DND-41 (cell line): ENCODE results near the gene ANK3.

Experiments
- ATAC-seq: fragments of 200-7000 bp; cut with Tn5 transposase; 3 replicates; pipeline ENCODE4 v1.9.1; 2021; ENCODE audit warnings: low read depth; ENCODE audit not compliant: insufficient read depth
- DNase-seq: peaks from one replicate; pipeline ENCODE4 v3.0.0-alpha.2; 2020
- H2AFZ ChIP-seq: 2 replicates; pipeline ENCODE4 v1.6.0; 2012; ENCODE audit warnings: low read depth, low read length
- H3K27ac ChIP-seq: 2 replicates; pipeline ENCODE4 v1.5.1; 2012; ENCODE audit warnings: low read length, inconsistent platforms
- H3K27me3 ChIP-seq: fragments of 200-600 bp; sonication (generic); 2 replicates; pipeline ENCODE4 v1.6.0; 2012; ENCODE audit warnings: low read length, mild to moderate bottlenecking, inconsistent platforms; ENCODE audit not compliant: insufficient read depth, poor library complexity
- H3K36me3 ChIP-seq: 2 replicates; pipeline ENCODE4 v1.5.1; 2012; ENCODE audit warnings: low read length, inconsistent platforms; ENCODE audit not compliant: insufficient read depth
- H3K4me1 ChIP-seq: 2 replicates; pipeline ENCODE4 v1.5.1; 2012; ENCODE audit warnings: mild to moderate bottlenecking, low read length; ENCODE audit not compliant: insufficient read depth
- H3K4me2 ChIP-seq: 2 replicates; pipeline ENCODE4 v1.6.0; 2012; ENCODE audit warnings: mild to moderate bottlenecking, moderate library complexity, low read length, inconsistent platforms; ENCODE audit not compliant: insufficient read depth
- H3K4me3 ChIP-seq, 2 experiments: fragments of 200-600 bp in 1 of 2; shearing (Covaris generic) in 1 of 2; 2 replicates each; pipeline ENCODE4 v1.5.1; 2012 to 2016; ENCODE audit warnings: inconsistent platforms in 2 of 2, low read length in 2 of 2, mild to moderate bottlenecking in 2 of 2, low read depth in 1 of 2, moderate library complexity in 1 of 2
- H3K79me2 ChIP-seq: 2 replicates; pipeline ENCODE4 v1.6.0; 2012; ENCODE audit warnings: low read length, inconsistent platforms; ENCODE audit not compliant: insufficient read depth
- H3K9ac ChIP-seq: 2 replicates; pipeline ENCODE4 v1.6.0; 2012; ENCODE audit warnings: low read depth, mild to moderate bottlenecking, inconsistent platforms, low read length, moderate library complexity
- H3K9me3 ChIP-seq: 2 replicates; pipeline ENCODE4 v1.5.1; 2012; ENCODE audit warnings: low read length, moderate library complexity, mild to moderate bottlenecking, inconsistent platforms; ENCODE audit not compliant: insufficient read depth, severe bottlenecking
- H4K20me1 ChIP-seq: 2 replicates; pipeline ENCODE4 v1.6.0; 2012; ENCODE audit warnings: low read length; ENCODE audit not compliant: insufficient read depth
- EZH2 ChIP-seq: IDR thresholded peaks from 3 replicates; pipeline ENCODE4 v1.6.1; 2012; ENCODE audit warnings: borderline replicate concordance, low read depth, mild to moderate bottlenecking, moderate library complexity, low read length, inconsistent platforms; ENCODE audit not compliant: severe bottlenecking
- TF ChIP-seq, protein P1 (sequence below): IDR thresholded peaks from 2 replicates; pipeline ENCODE4 v1.5.1; 2012; ENCODE audit warnings: borderline replicate concordance, low read length, moderate library complexity, mild to moderate bottlenecking; ENCODE audit not compliant: poor library complexity, severe bottlenecking; ENCODE audit errors: extremely low read depth

Gene ANK3

DNA sequence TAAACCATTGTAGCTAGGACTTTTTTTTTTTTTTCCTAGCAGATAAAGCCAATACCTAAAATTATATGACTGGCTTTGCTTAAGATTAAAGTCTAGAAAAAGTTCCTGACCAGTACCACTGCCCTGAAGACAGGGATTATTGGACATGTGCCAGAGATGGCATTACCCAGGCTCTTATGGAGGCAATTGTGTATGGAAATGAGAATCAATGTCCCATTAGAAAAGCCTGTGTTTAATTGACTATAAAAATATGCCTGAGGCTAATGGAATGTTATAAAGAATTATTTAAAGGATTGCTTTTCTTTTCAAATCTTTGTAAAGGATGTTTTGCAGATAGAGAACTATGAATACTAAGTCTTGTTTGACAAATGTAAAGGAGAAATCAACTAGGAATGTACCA, 196.7 kb downstream of the ANK3 start:
- no peak overlapping the region for H3K9ac ChIP-seq
- TF ChIP-seq, protein P1, sequence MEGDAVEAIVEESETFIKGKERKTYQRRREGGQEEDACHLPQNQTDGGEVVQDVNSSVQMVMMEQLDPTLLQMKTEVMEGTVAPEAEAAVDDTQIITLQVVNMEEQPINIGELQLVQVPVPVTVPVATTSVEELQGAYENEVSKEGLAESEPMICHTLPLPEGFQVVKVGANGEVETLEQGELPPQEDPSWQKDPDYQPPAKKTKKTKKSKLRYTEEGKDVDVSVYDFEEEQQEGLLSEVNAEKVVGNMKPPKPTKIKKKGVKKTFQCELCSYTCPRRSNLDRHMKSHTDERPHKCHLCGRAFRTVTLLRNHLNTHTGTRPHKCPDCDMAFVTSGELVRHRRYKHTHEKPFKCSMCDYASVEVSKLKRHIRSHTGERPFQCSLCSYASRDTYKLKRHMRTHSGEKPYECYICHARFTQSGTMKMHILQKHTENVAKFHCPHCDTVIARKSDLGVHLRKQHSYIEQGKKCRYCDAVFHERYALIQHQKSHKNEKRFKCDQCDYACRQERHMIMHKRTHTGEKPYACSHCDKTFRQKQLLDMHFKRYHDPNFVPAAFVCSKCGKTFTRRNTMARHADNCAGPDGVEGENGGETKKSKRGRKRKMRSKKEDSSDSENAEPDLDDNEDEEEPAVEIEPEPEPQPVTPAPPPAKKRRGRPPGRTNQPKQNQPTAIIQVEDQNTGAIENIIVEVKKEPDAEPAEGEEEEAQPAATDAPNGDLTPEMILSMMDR: no peak
- no peak for TF ChIP-seq EZH2
- no peaks in the 10 kb centered on the region for H3K27me3 ChIP-seq
- H3K9me3 ChIP-seq: no peaks in the 10 kb centered on the region
- ATAC-seq (no peak), DNase-seq (no peak)
- H3K36me3 ChIP-seq: no peaks in the 10 kb centered on the region
- no peak overlapping the region for H3K4me2 ChIP-seq
- H2AFZ ChIP-seq: no peak overlapping the region
- no peaks in the 10 kb centered on the region for H3K79me2 ChIP-seq
- no peaks in the 10 kb centered on the region for H4K20me1 ChIP-seq
- no peak overlapping the region for H3K27ac ChIP-seq
- no peaks in the 10 kb centered on the region for H3K4me1 ChIP-seq
- H3K4me3 ChIP-seq: no peak overlapping the region

DNA sequence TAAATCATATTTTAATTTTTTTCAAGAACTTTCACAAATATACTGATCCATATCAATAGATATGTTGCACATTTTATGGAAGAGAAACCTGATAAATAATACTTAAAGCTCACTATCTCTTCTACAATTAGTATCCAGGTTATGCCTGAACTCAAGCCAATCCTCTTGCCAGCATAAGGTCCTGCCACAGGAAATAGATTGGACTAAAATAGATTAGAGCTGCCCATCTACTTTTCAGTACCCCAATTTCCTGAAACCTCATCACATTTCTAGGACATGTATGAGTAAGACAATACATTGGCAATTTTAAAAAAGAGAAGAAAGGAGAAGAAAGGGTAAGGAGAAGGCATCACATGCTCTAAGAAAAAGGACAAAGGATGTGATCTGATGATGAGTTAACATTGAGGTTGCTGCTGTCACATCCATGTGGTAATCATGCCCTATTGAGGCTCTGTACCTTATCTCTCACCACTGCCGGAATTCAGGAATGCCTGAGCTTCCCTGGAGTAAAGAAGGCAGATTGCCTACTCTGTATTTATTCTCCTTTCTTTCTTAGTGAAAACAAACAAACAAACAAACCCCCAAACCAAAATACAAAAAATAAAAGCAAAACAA, 199.7 kb downstream of the ANK3 start:
- no peak overlapping the region for H3K27ac ChIP-seq
- no peaks in the 10 kb centered on the region for H3K27me3 ChIP-seq
- TF ChIP-seq EZH2: no peak
- TF ChIP-seq, protein P1: no peak
- no peak overlapping the region for H3K4me3 ChIP-seq
- H4K20me1 ChIP-seq: no peaks in the 10 kb centered on the region
- H2AFZ ChIP-seq: no peak overlapping the region
- H3K9me3 ChIP-seq: no peaks in the 10 kb centered on the region
- no peaks in the 10 kb centered on the region for H3K4me1 ChIP-seq
- no peak overlapping the region for H3K9ac ChIP-seq
- no peak for DNase-seq
- ATAC-seq: no peak
- no peaks in the 10 kb centered on the region for H3K36me3 ChIP-seq
- no peak overlapping the region for H3K4me2 ChIP-seq
- H3K79me2 ChIP-seq: no peaks in the 10 kb centered on the region

DNA sequence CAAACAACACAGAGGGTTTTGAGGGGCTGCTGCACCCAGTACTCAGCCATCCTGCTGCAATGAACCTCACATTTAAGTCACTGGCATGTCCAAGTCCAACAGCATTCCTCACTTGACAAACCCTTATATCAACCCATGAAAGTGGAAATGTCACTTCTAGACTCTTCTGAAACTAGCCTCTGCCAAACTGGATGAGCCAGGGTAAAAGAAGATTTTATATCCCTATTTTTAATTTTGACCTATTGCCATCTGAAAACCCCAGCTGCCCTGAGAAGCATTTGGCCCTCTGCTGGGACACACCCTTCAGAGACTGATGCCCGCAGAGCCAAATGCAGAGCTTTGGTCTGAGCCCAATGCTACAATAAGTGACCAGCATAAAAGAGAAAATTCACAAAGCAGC, 201.1 kb downstream of the ANK3 start:
- Histone ChIP-seq H2AFZ (no peak overlapping the region), H3K4me3 (no peak overlapping the region), H3K9me3 (no peaks in the 10 kb centered on the region), H3K36me3 (no peaks in the 10 kb centered on the region), H3K27ac (no peak overlapping the region), H3K4me2 (no peak overlapping the region), H3K4me1 (no peaks in the 10 kb centered on the region), H4K20me1 (no peaks in the 10 kb centered on the region), H3K79me2 (no peaks in the 10 kb centered on the region), H3K9ac (no peak overlapping the region), H3K27me3 (no peaks in the 10 kb centered on the region)
- ATAC-seq (no peak), DNase-seq (no peak)
- TF ChIP-seq EZH2: no peak
- TF ChIP-seq, protein P1: no peak

DNA sequence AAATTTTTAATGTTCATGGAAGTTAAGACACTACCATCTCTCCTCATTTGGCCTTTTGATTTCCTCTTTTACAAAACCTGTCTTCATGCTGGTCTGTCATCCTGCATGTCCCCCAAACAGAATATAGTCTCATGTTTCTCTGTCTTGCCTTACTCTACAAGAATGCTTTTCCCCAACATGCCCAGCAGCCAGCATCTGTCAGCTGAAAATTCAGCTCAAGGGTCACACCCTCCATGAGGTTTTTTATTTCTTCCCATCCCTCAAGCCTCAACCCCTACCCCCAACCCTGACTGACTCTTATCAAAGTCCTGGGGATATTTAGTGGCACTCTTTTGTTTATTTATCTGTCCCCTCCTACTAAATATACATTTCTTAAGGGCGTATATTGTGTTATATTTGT, 202.0 kb downstream of the ANK3 start:
- Histone ChIP-seq H3K27me3 (no peaks in the 10 kb centered on the region), H3K79me2 (no peaks in the 10 kb centered on the region), H3K4me3 (no peak overlapping the region), H3K36me3 (no peaks in the 10 kb centered on the region), H3K4me2 (no peak overlapping the region), H3K27ac (no peak overlapping the region), H3K4me1 (no peaks in the 10 kb centered on the region), H3K9ac (no peak overlapping the region), H3K9me3 (no peaks in the 10 kb centered on the region), H4K20me1 (no peaks in the 10 kb centered on the region), H2AFZ (no peak overlapping the region)
- TF ChIP-seq, protein P1: no peak
- TF ChIP-seq EZH2: no peak
- no peak for ATAC-seq
- no peak for DNase-seq
